GM12875 (cell line): ENCODE data around the gene SRCIN1.

ENCODE experiments used
- H3K4me3 ChIP-seq: one replicate; pipeline ENCODE4 v1.5.1; 2011; ENCODE audit warnings: low read depth, low read length, control low read depth
- TF ChIP-seq, protein P1 (sequence below): IDR thresholded peaks from 2 replicates; pipeline ENCODE4 v1.5.1; 2011; ENCODE audit warnings: low read depth, mild to moderate bottlenecking, control low read depth, inconsistent platforms, low read length, moderate library complexity, borderline replicate concordance; ENCODE audit not compliant: insufficient read depth

SRCIN1 gene

DNA sequence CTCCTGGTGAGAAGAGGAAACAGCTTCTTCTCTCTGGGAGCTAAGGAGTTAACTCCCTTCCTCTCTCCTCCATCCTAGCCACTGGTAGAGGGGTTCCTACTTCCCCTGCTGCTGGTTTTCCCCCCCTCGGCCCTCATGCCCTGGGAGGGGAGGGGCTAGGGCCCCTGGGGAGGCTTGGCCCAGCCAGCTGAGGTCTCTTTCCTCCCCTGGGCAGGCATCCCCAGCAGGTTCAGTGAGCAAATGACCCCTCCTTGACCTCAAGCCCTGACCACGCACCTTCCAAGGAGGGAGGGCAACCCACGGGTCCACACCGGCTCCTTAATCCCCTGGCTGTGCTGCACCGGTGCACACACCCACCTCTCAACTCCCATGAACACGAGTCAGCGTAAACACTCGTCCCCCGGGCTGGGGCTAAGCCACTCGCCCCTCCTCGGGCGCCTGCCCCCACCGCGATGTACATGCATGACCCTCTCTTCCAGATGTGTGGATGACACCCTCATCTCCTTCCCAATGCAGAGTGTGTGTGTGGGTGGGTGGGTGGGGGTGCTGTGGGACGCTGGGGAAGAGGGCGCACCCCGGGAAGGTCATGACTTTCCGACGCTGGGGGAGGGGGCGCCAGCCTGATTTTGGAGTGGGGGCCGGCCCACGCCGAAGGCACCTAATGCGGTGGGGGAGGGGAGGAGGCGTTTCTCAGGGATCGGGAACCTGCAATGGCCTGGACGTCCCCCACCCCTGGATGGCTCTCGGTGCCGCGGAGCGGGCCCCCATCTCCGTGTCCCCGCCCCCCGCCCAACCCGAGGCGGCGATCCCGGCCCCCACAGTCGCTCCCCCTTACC lies 33.7 kb downstream of the SRCIN1 start:
- TF ChIP-seq, protein P1, sequence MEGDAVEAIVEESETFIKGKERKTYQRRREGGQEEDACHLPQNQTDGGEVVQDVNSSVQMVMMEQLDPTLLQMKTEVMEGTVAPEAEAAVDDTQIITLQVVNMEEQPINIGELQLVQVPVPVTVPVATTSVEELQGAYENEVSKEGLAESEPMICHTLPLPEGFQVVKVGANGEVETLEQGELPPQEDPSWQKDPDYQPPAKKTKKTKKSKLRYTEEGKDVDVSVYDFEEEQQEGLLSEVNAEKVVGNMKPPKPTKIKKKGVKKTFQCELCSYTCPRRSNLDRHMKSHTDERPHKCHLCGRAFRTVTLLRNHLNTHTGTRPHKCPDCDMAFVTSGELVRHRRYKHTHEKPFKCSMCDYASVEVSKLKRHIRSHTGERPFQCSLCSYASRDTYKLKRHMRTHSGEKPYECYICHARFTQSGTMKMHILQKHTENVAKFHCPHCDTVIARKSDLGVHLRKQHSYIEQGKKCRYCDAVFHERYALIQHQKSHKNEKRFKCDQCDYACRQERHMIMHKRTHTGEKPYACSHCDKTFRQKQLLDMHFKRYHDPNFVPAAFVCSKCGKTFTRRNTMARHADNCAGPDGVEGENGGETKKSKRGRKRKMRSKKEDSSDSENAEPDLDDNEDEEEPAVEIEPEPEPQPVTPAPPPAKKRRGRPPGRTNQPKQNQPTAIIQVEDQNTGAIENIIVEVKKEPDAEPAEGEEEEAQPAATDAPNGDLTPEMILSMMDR: no peak
- no peak overlapping the region for H3K4me3 ChIP-seq

DNA sequence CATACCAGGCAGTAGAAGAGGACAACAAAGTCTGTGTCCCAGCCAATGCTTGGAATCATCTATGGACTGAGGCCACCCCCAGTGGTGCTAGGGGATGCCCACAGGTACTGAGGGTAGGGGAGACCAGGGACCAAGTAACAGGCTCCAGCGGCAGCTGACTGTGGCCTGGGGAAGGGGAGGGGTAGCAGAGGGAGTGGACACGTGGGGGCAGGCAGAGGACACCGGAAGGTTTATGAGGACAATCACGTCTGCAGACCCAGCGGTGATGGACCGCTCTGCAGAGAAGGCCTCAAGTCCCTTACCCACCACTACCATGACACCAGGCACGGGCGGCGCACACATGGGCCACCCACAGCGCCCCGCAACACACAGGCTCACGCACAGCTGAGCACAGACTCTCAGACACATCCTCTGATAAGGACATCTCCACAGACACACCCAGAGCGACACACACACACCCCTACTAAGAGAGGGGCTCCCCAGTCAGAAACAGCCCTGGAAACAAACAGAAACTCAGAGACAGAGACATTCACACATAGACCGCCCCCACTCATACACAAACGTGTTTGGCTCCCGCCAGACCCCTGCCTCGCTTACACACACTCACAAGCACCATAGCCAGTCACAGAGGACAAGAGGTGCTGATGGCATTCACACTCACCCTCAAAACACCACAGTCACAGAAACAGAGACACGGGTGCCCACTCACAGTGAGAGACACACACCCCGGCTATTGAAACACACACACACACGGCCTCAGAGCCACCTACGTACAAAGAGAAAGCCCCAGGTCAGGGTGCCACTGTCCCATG lies 35.8 kb downstream of the SRCIN1 start:
- TF ChIP-seq, protein P1: no peak

DNA sequence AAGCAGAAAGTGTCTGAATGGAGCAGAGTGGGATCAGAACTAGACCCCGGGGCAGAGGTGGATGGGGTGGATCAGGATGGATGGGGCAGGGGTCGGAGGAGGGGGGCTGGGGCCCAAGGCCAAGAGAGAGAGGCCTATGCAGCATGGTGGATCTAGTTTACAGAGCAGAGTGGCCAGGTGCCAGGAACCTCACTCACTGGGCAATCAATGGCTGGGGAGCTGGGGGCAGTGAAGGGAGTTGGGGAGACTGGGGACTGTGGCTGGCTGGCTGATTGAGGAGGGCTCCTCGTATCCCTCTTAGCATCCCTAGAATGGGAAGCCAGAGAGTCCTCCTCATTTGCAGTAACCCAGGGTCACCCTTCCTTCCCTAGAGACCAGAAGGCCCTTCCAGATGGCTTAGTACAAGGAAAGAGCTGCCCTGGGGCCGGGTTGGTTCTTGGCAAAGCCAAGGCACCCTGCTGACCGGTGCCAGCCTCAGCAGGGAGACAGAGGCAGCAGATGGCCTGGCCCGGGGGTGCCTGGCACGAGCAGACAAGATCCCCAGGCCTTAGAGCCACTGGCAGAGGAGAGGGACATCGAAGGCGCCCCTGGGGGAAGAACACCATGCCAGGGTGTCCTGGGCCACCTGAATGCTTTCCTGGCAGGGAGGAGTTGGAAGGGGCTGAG lies 36.8 kb downstream of the SRCIN1 start:
- no peak overlapping the region for H3K4me3 ChIP-seq
- TF ChIP-seq, protein P1: no peak

More for the DNA sequence above, 35.8 kb downstream of the SRCIN1 start:
- no peak overlapping the region for H3K4me3 ChIP-seq

DNA sequence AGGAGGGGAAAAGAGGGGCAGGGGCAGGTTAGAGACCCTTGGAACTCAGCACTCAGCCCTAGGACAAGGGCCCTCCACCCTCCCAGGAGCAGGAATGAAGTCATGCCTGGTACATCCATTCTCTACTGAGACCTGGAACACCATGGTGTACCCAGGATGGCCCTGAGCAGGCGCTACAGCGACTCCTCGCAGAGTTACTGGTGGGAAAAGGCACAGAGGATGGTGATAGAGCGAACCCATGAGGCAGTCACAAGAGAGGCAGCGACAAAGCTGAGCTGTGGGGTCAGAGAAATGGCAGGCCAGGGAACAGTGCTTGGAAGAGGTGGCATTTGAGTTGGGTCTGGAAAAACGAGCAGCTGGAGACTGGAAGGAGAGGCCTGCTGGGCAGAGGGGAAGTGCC lies 37.5 kb downstream of the SRCIN1 start:
- TF ChIP-seq, protein P1: no peak
- H3K4me3 ChIP-seq: no peak overlapping the region

DNA sequence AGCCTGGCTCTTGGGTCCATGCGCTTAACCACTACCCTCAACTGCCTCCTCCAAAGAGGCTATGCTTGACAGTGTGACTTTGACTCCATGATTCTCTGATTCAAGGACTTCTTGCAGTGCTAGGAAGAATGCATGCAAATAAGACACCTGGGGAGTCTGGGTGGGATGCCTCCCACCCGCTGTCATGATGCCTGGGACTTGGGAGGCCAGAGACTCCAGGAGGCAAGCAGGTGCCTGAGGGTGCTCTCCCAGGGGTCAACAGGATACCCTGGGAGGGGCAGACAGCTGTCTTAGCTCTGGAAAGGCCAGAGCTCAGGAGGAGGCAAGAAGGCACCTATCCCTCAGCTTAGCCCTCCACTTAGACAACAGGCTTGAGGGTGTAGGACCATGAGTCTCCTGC lies 38.4 kb downstream of the SRCIN1 start:
- TF ChIP-seq, protein P1: no peak
- no peak overlapping the region for H3K4me3 ChIP-seq

DNA sequence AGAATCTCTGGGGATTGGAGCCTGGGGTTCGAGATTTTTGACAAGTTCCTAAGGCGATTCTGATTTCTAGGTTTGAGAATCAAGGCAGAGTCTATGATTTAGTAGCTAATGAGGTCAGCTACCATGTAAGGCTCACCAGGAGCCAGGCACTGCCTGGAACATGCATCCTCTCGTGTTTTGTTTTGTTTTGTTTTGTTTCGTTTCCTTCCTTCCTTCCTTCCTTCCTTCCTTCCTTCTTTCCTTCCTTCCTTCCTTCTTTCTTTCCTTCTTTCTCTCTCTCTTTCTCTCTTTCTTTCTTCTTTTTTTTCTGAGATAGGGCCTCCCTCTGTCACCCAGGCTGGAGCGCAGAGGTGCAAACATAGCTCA lies 39.1 kb downstream of the SRCIN1 start:
- TF ChIP-seq, protein P1: no peak
- H3K4me3 ChIP-seq: no peak overlapping the region
